ENCODE data around the gene SLC41A3.
A peak's percentile ranks its signal among the peaks of the same experiment; 100 is the strongest.

The SLC41A3 gene

GRCh38 chr3:126083913-126084767 is at the start of gene SLC41A3:
SLC41A3 (minus strand) TSS chr3:126084124; CDS start chr3:126068219, 15,905 bp downstream.
- H3K27ac ChIP-seq (ENCODE audit: low read length), result no peak within 1 kb of the TSS
- H3K27me3 ChIP-seq (ENCODE audit: control insufficient read depth, insufficient read depth, low read length), result no peaks in the 10 kb centered on the region
- WGBS (ENCODE audit: insufficient coverage, insufficient read length), result no CpG with 5 or more reads among the region's 72 CpGs
- 0 out of 2 replicates have a peak, but pooled peaks cover 3% of the 10 kb centered on the region for H3K4me1 ChIP-seq (ENCODE audit: control insufficient read depth, insufficient read depth, low read length)
- no peaks in the 10 kb centered on the region for H3K9me3 ChIP-seq (ENCODE audit: control insufficient read depth, insufficient read depth, low read length)
- DNase-seq (ENCODE audit: low read depth, low spot score), result peak; percentile 35
- H3K36me3 ChIP-seq (ENCODE audit: control insufficient read depth, insufficient read depth, low read length), result no peaks in the 10 kb centered on the region
- peak within 1 kb of the TSS; percentile 44; the same call in 1 of the 2 replicates for H3K4me3 ChIP-seq (ENCODE audit: low read length)

GRCh38 chr3:126133606-126134005 is 49.7 kb upstream of the SLC41A3 start:
- Histone ChIP-seq H3K27ac (ENCODE audit: low read length) (no peak overlapping the region), H3K27me3 (ENCODE audit: control insufficient read depth, insufficient read depth, low read length) (no peaks in the 10 kb centered on the region), H3K36me3 (ENCODE audit: control insufficient read depth, insufficient read depth, low read length) (no peaks in the 10 kb centered on the region), H3K4me3 (ENCODE audit: low read length) (no peak overlapping the region), H3K9me3 (ENCODE audit: control insufficient read depth, insufficient read depth, low read length) (no peaks in the 10 kb centered on the region), H3K4me1 (ENCODE audit: control insufficient read depth, insufficient read depth, low read length) (peaks cover 9% of the 10 kb centered on the region)
- DNase-seq (ENCODE audit: low read depth, low spot score), result no peak
- WGBS (ENCODE audit: insufficient coverage, insufficient read length), result no CpG with 5 or more reads among the region's 6 CpGs

DNA sequence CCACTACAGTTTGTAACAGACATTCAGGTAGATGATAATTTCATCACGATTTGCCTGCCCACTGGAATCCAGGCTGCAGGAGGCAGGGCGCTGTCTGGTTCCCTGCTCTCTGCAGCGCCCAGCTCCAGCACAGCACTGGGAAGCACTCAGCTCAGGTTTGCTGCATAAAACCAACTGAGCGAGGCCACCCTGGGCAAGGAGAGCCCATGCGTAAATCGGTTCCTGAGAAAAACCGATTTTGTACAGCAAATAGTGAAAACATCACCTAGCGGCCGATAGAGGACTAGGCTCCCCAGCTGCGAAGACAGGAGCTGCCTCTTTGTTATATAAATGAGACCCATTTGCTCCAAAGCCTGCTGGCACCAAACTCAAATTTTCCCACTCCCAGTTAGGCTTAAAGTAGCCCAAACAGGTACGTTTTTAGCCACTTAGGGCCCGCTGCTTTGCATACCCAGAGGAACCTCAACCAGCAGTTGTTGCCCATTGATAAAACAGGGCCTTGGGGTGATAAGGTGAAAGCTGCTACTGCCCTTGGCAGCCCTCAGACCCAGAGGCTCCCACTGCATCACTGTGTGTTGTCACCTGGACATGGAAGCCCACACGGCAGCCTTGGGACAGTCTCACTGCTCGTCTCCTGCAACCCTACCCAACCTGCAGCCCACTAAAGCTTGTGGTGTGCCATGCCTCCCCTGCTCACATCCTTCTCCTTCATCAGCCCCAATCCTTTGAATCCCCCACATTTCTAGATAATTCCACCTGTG is 49.0 kb upstream of the SLC41A3 start:
- Histone ChIP-seq H3K4me3 (ENCODE audit: low read length) (no peak overlapping the region), H3K27me3 (ENCODE audit: control insufficient read depth, insufficient read depth, low read length) (no peaks in the 10 kb centered on the region), H3K4me1 (ENCODE audit: control insufficient read depth, insufficient read depth, low read length) (peaks cover 9% of the 10 kb centered on the region), H3K36me3 (ENCODE audit: control insufficient read depth, insufficient read depth, low read length) (no peaks in the 10 kb centered on the region), H3K9me3 (ENCODE audit: control insufficient read depth, insufficient read depth, low read length) (no peaks in the 10 kb centered on the region), H3K27ac (ENCODE audit: low read length) (no peak overlapping the region)
- DNase-seq (ENCODE audit: low read depth, low spot score), result peak; percentile 27
- no CpG with 5 or more reads among the region's 14 CpGs for WGBS (ENCODE audit: insufficient coverage, insufficient read length)

GRCh38 chr3:126131881-126132750 is 48.2 kb upstream of the SLC41A3 start:
- Histone ChIP-seq H3K36me3 (ENCODE audit: control insufficient read depth, insufficient read depth, low read length) (no peaks in the 10 kb centered on the region), H3K27me3 (ENCODE audit: control insufficient read depth, insufficient read depth, low read length) (no peaks in the 10 kb centered on the region), H3K27ac (ENCODE audit: low read length) (no peak overlapping the region), H3K9me3 (ENCODE audit: control insufficient read depth, insufficient read depth, low read length) (no peaks in the 10 kb centered on the region), H3K4me1 (ENCODE audit: control insufficient read depth, insufficient read depth, low read length) (peaks cover 9% of the 10 kb centered on the region), H3K4me3 (ENCODE audit: low read length) (no peak overlapping the region)
- no peak for DNase-seq (ENCODE audit: low read depth, low spot score)
- WGBS (ENCODE audit: insufficient coverage, insufficient read length), result no CpG with 5 or more reads among the region's 16 CpGs

- H3K9me3 ChIP-seq (ENCODE audit: control insufficient read depth, insufficient read depth, low read length), result no peaks in the 10 kb centered on the region
- H3K4me3 ChIP-seq (ENCODE audit: low read length), result no peak overlapping the region
- H3K36me3 ChIP-seq (ENCODE audit: control insufficient read depth, insufficient read depth, low read length), result no peaks in the 10 kb centered on the region
- H3K27me3 ChIP-seq (ENCODE audit: control insufficient read depth, insufficient read depth, low read length), result no peaks in the 10 kb centered on the region
- no CpG with 5 or more reads among the region's 19 CpGs for WGBS (ENCODE audit: insufficient coverage, insufficient read length)
- no peak for DNase-seq (ENCODE audit: low read depth, low spot score)
- no peak overlapping the region for H3K27ac ChIP-seq (ENCODE audit: low read length)
- peaks cover 9% of the 10 kb centered on the region for H3K4me1 ChIP-seq (ENCODE audit: control insufficient read depth, insufficient read depth, low read length)
These were observed 47.2 kb upstream of the SLC41A3 start for GRCh38 chr3:126130981-126131745.

DNA sequence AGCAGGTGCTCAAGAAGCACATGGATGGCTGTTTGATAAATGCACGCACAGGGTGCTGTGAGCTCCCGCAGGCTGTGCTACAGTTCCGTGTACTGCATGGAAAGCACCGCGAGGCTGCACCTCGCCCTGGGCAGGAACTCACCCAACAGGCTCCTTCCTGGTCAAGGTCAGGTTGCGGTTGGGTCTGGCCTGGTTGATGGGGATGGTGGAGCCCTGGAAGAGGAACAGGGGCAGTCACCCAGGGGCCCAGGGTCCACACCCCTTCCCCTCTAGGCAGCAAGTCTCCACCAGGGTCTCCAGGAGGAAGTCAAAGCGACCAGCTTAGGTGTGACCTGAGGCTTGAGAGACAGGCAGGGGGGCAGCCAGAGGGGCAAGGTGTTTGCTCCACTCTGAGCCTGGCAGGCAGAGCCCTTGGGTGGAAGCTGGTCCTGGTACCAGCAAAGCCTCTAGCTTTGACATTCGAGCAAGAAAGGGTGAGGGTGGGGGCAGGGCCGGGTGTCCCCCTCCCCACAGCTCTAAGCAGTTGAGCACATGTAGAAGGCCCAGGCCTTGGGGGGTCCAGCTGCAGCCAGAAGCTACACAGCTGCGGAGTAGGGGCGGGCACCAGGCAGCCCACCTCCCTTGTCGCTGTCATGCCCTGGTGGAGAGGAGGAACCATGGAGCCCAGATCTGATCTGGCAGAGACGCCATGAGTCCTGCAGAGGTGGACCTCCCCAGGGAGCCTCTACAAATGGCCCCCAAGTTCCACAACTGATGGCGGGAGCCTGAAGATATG is 46.3 kb upstream of the SLC41A3 start:
- no peak overlapping the region for H3K4me3 ChIP-seq (ENCODE audit: low read length)
- H3K36me3 ChIP-seq (ENCODE audit: control insufficient read depth, insufficient read depth, low read length), result no peaks in the 10 kb centered on the region
- no CpG with 5 or more reads among the region's 15 CpGs for WGBS (ENCODE audit: insufficient coverage, insufficient read length)
- H3K27me3 ChIP-seq (ENCODE audit: control insufficient read depth, insufficient read depth, low read length), result no peaks in the 10 kb centered on the region
- DNase-seq (ENCODE audit: low read depth, low spot score), result no peak
- no peak overlapping the region for H3K27ac ChIP-seq (ENCODE audit: low read length)
- H3K9me3 ChIP-seq (ENCODE audit: control insufficient read depth, insufficient read depth, low read length), result no peaks in the 10 kb centered on the region
- peaks cover 9% of the 10 kb centered on the region for H3K4me1 ChIP-seq (ENCODE audit: control insufficient read depth, insufficient read depth, low read length)

DNA sequence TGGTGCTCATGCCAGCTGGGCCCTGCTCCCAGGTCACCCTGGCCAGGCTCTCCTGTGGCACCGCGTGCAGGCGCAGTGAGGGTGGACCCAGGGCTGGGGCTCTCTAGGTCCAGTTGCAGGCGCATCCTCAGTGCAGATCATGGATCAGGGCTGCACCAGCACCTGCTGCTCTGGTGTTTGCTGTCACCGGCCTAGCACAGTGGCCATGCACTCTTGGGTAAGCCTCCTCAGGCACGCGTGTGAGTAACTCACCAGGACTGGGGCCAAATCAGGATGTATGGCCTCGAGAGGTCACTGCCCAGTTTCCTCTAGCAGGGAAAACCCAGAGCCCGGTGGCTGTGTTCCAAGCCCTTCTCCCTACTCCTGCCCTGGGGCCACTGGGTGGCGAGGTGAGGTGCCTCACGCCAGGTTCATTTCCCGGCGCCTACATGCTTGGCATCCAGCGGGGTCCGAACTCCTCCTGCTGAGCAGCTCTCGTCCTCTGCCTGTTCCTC is 45.5 kb upstream of the SLC41A3 start:
- H3K27me3 ChIP-seq (ENCODE audit: control insufficient read depth, insufficient read depth, low read length), result no peaks in the 10 kb centered on the region
- WGBS (ENCODE audit: insufficient coverage, insufficient read length), result no CpG with 5 or more reads among the region's 16 CpGs
- H3K9me3 ChIP-seq (ENCODE audit: control insufficient read depth, insufficient read depth, low read length), result no peaks in the 10 kb centered on the region
- H3K4me1 ChIP-seq (ENCODE audit: control insufficient read depth, insufficient read depth, low read length), result peaks cover 9% of the 10 kb centered on the region
- H3K4me3 ChIP-seq (ENCODE audit: low read length), result no peak overlapping the region
- no peak for DNase-seq (ENCODE audit: low read depth, low spot score)
- H3K27ac ChIP-seq (ENCODE audit: low read length), result no peak overlapping the region
- no peaks in the 10 kb centered on the region for H3K36me3 ChIP-seq (ENCODE audit: control insufficient read depth, insufficient read depth, low read length)

DNA sequence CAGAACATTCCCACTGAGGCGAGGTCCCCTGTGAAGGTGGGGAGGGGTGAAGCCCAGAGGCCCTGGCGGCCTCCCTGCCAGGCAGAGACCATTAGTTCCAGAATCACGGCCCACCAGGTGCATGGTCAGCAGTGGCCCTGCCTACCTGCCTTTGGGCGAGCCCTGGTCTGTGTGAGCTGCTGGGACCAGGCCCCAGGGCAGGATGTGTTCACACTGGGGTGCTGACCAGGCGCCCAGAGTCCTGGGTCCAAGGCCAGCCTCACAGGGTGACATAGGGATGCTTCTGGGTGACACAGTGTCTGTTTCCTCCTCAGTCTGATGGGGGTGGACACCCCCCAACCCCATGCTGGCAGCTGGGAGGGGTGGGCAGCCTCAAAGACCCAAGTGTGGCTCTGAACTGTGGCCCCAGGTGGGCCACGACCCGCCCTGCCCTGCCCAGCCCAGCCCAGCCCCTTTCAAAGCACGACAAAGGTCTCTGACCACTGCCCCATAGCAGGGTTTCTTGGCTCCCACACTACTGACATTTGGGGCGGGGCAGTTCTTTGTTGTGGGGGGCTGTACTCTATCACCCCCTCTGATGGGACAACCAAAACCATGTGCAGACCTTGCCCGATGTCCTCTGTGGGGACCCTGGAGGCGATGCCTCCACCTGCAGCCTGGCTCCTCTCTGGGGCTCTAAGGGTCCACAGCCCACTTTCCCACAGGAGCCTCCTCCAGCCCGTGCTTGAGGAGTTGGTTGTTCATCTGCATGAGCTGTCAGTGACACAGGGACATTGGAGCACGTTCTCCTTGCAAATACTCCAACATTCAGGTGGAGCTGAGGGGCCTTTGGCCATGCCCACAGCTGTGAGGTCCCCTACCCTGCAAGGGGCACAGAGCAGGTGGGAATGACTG is 44.8 kb upstream of the SLC41A3 start:
- peaks cover 6% of the 10 kb centered on the region for H3K4me1 ChIP-seq (ENCODE audit: control insufficient read depth, insufficient read depth, low read length)
- no peaks in the 10 kb centered on the region for H3K36me3 ChIP-seq (ENCODE audit: control insufficient read depth, insufficient read depth, low read length)
- H3K4me3 ChIP-seq (ENCODE audit: low read length), result no peak overlapping the region
- no CpG with 5 or more reads among the region's 13 CpGs for WGBS (ENCODE audit: insufficient coverage, insufficient read length)
- H3K27ac ChIP-seq (ENCODE audit: low read length), result no peak overlapping the region
- H3K9me3 ChIP-seq (ENCODE audit: control insufficient read depth, insufficient read depth, low read length), result no peaks in the 10 kb centered on the region
- no peaks in the 10 kb centered on the region for H3K27me3 ChIP-seq (ENCODE audit: control insufficient read depth, insufficient read depth, low read length)
- no peak for DNase-seq (ENCODE audit: low read depth, low spot score)
